Natural killer cell (primary cell): ENCODE data around the gene CSGALNACT2. TPM values are rescaled to one million over a fixed set of nuclear protein-coding genes. Genes with fewer than 3 reads are reported as not detected.

Experiments
- ATAC-seq, 3 donors: fragments of 150-1000 bp in 2 of 3; fragments of 200-7000 bp in 1 of 3; cut with Tn5 transposase; 1 replicate in 1 of 3; 2 replicates in 2 of 3; pipeline ENCODE4 v1.10.0; 2021; ENCODE audit warnings: mild to moderate bottlenecking in 2 of 3, moderate library complexity in 2 of 3
- DNase-seq, 2 donors: peaks; one replicate each; pipeline versions ENCODE4 v3.0.0 to v3.0.0-alpha.2; 2013 to 2021; ENCODE audit warnings: mixed read lengths in 1 of 2
- H3K27ac ChIP-seq: one replicate; pipeline ENCODE4 v1.5.1; 2013; ENCODE audit warnings: mild to moderate bottlenecking, low read length
- H3K27me3 ChIP-seq: one replicate; pipeline ENCODE4 v1.6.1; 2013; ENCODE audit warnings: low read length; ENCODE audit not compliant: control insufficient read depth, insufficient read depth
- H3K36me3 ChIP-seq: one replicate; pipeline ENCODE4 v1.6.1; 2013; ENCODE audit warnings: low read length; ENCODE audit not compliant: control insufficient read depth, insufficient read depth
- H3K4me1 ChIP-seq: one replicate; pipeline ENCODE4 v1.6.1; 2013; ENCODE audit warnings: low read length; ENCODE audit not compliant: control insufficient read depth, insufficient read depth
- H3K4me3 ChIP-seq: one replicate; pipeline ENCODE4 v1.5.1; 2013; ENCODE audit warnings: low read length
- H3K9me3 ChIP-seq: one replicate; pipeline ENCODE4 v1.6.1; 2013; ENCODE audit warnings: low read length; ENCODE audit not compliant: control insufficient read depth, insufficient read depth
- H3K27ac Mint-ChIP-seq, 2 donors: one replicate each; pipeline ENCODE4 v1.8.0; 2022; ENCODE audit warnings: mild to moderate bottlenecking in 2 of 2, mixed read lengths in 2 of 2, moderate library complexity in 1 of 2
- H3K27me3 Mint-ChIP-seq, 2 donors: one replicate each; pipeline ENCODE4 v1.8.0; 2022; ENCODE audit warnings: low read depth in 2 of 2, mixed read lengths in 2 of 2
- H3K36me3 Mint-ChIP-seq: one replicate; pipeline ENCODE4 v1.8.0; 2022; ENCODE audit warnings: mixed read lengths
- H3K4me1 Mint-ChIP-seq, 2 donors: one replicate each; pipeline ENCODE4 v1.8.0; 2022; ENCODE audit warnings: mixed read lengths in 2 of 2
- H3K4me3 Mint-ChIP-seq: one replicate; pipeline ENCODE4 v1.8.0; 2022; ENCODE audit warnings: mild to moderate bottlenecking, moderate library complexity, mixed read lengths
- H3K9me3 Mint-ChIP-seq, 2 donors: one replicate each; pipeline ENCODE4 v1.8.0; 2022; ENCODE audit warnings: mixed read lengths in 2 of 2
- WGBS: methylation state at CpG from one replicate; pipeline ENCODE4 v1.1.7; 2013; ENCODE audit warnings: missing lambda C conversion rate; ENCODE audit not compliant: insufficient coverage; 5-methylcytosine and 5-hydroxymethylcytosine counted together
- intact Hi-C: fragments of 100-400 bp; cut with micrococcal nuclease; formaldehyde crosslinking; loops from one replicate; pipeline ENCODE4 v1.14.2; 2022
- total RNA-seq, 4 donors: library from RNA; stranded (reverse); fragments of 120-200 nt in 1 of 4; gene quantifications; one replicate each; pipeline versions ENCODE4 v1.2.3 to v1.2.4, GENCODE V29; 2013 to 2022
- TF ChIP-seq, protein P1 (sequence below): fragments of 200-600 bp; IDR thresholded peaks from one replicate; pipeline ENCODE4 v1.8.0; 2022; ENCODE audit warnings: antibody characterized with exemption

Gene CSGALNACT2
- total RNA-seq, 3 donors from 2014 or later (not counting 1 experiment from before 2014, with no cell fraction given): 49.9 to 57.4 (median 52.8) TPM

DNA sequence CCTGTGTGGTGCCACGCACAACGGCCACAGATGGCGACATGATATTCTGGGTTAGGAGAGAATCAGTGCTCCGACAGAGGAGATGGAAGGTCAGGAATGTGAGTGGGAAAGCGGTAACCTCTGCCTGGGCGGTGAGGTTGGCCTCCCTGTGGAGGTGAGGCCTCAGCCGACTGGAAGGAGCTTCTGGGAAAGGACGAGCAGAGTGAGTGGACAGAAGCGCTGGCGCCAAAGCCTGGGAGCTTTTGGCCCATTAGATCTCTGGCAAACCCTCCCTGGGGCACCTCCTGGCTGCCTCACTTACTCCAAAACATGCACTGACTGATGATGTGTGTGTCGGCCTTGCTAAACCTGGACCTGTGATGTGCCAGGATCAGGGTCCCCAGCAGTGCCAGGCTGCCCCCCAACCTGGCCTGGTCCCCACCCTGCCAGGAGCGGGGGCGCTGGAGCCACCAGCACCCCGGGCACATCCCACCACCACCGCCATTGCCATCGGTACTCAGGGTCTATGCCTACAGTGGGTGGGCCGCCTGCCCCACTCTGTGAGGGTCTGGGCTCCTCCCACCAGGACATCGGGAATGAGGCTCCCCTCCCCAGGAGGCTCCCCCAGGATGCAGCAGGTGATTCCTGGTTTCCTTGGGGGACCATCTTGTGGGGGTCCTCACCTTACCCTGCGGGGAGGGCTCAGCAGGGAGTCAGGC is 77.7 kb downstream of the CSGALNACT2 start:
- H3K4me1 ChIP-seq: peaks cover 6% of the 10 kb centered on the region
- no peaks in the 10 kb centered on the region for H3K36me3 ChIP-seq
- peaks cover 0 to 13% of the 10 kb centered on the region in 2 donors for H3K4me1 Mint-ChIP-seq
- no peak overlapping the region for H3K27ac ChIP-seq
- H3K27ac Mint-ChIP-seq: no peak overlapping the region
- H3K36me3 Mint-ChIP-seq: no peaks in the 10 kb centered on the region
- DNase-seq (no peak), ATAC-seq (no peak)
- H3K27me3 ChIP-seq: no peaks in the 10 kb centered on the region
- H3K9me3 Mint-ChIP-seq: no peaks in the 10 kb centered on the region
- no peak overlapping the region for H3K4me3 ChIP-seq
- H3K27me3 Mint-ChIP-seq: no peaks in the 10 kb centered on the region
- TF ChIP-seq, protein P1, sequence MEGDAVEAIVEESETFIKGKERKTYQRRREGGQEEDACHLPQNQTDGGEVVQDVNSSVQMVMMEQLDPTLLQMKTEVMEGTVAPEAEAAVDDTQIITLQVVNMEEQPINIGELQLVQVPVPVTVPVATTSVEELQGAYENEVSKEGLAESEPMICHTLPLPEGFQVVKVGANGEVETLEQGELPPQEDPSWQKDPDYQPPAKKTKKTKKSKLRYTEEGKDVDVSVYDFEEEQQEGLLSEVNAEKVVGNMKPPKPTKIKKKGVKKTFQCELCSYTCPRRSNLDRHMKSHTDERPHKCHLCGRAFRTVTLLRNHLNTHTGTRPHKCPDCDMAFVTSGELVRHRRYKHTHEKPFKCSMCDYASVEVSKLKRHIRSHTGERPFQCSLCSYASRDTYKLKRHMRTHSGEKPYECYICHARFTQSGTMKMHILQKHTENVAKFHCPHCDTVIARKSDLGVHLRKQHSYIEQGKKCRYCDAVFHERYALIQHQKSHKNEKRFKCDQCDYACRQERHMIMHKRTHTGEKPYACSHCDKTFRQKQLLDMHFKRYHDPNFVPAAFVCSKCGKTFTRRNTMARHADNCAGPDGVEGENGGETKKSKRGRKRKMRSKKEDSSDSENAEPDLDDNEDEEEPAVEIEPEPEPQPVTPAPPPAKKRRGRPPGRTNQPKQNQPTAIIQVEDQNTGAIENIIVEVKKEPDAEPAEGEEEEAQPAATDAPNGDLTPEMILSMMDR: no peak
- 90% methylated on average over 18 of the region's 19 CpGs for WGBS
- H3K4me3 Mint-ChIP-seq: no peak overlapping the region
- no peaks in the 10 kb centered on the region for H3K9me3 ChIP-seq
- intact Hi-C loops: no loop called here

DNA sequence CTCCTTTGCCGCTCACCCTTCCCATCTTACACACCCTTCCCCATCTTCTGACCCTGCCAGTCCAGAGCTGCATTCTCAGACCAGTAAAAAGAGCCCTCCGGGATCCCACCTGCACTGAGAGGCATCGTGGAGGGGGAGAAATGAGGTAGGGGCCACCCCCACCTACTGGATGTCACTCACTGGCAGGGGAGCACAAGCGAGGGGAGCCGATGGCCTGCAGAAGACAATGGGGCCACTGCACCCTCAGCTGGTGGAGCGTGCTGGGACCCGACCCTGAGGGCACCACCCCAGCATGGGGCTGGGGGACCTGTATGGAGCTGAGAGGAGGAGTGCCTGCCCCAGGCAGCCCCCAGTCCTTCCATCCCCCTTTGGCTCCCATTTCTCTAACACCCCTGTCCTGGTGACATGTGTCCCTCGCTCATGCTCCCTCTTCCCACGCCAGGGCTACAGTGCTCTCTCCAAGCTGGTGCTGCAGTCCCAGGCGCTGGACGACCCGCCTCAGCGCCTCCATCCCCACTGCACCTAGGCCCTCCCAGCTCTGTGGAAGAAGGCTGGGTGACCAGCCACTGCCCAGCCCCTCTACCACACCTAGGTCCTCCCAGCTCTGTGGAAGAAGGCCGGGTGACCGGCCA is 78.8 kb downstream of the CSGALNACT2 start:
- H3K27ac Mint-ChIP-seq: peak overlapping the region in 1 of 2 donors; percentile 14
- H3K4me1 Mint-ChIP-seq: peaks cover 0 to 25% of the 10 kb centered on the region in 2 donors

DNA sequence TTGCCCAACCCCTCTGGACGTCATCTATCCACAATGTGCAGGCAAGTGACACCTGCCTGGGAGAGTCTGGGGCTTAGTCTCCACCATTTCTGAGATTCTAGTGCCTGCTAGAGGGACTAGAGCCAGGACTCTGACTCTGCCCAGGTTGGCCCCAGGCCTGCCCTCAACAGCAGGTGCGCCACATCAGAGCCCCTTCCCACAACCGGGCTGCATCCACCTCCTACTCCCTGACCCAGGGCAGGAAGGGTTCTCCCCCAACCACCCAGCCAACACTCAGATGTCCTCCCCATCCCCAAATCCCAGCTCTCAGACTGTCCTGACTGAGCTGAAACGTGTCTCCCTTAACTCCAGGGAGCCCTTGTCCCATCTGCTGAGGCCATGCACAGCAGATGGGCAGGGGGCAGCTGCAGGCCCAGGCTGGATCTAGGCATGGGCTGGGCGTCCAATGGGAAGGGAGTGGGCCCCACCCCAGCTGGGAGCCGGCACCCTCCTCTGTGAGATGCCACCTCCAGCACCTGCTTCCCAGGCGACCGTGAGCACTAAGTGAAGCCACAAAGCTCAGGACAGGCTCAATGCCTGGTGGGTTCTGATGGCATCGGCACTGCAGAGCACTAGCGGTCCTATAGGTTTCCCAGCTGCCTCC is 79.4 kb downstream of the CSGALNACT2 start:
- no peak for ATAC-seq
- Mint-ChIP-seq H3K9me3 (no peaks in the 10 kb centered on the region), H3K27ac (peak overlapping the region in 1 of 2 donors; percentile 14), H3K4me1 (peaks cover 0 to 31% of the 10 kb centered on the region in 2 donors), H3K4me3 (no peak overlapping the region), H3K36me3 (no peaks in the 10 kb centered on the region), H3K27me3 (no peaks in the 10 kb centered on the region)
- TF ChIP-seq, protein P1: no peak
- WGBS: 93% methylated on average over 10 of the region's 10 CpGs
- intact Hi-C loops: no loop called here
- H3K27ac ChIP-seq: no peak overlapping the region
- H3K9me3 ChIP-seq: no peaks in the 10 kb centered on the region
- DNase-seq: no peak
- no peak overlapping the region for H3K4me3 ChIP-seq
- H3K36me3 ChIP-seq: no peaks in the 10 kb centered on the region
- no peaks in the 10 kb centered on the region for H3K27me3 ChIP-seq
- peaks cover 12% of the 10 kb centered on the region for H3K4me1 ChIP-seq

More for the DNA sequence above, 78.8 kb downstream of the CSGALNACT2 start:
- Histone ChIP-seq H3K27ac (no peak overlapping the region), H3K27me3 (no peaks in the 10 kb centered on the region), H3K4me3 (no peak overlapping the region), H3K36me3 (no peaks in the 10 kb centered on the region), H3K4me1 (peaks cover 12% of the 10 kb centered on the region), H3K9me3 (no peaks in the 10 kb centered on the region)
- no peaks in the 10 kb centered on the region for H3K36me3 Mint-ChIP-seq
- ATAC-seq (no peak), DNase-seq (no peak)
- H3K4me3 Mint-ChIP-seq: no peak overlapping the region
- H3K27me3 Mint-ChIP-seq: no peaks in the 10 kb centered on the region
- no peaks in the 10 kb centered on the region for H3K9me3 Mint-ChIP-seq
- intact Hi-C loops: no loop called here
- TF ChIP-seq, protein P1: no peak
- WGBS: 92% methylated on average over 13 of the region's 15 CpGs
